Smooth muscle cell (in vitro differentiated cells): Measurements from ENCODE around the gene GZF1. TPM values are rescaled to one million over a fixed set of nuclear protein-coding genes. Genes with fewer than 3 reads are reported as not detected.
A peak's percentile ranks its signal among the peaks of the same experiment; 100 is the strongest.

Experiments used
- DNase-seq: peaks from one replicate; lab custom pipeline; 2025; ENCODE audit not compliant: unreplicated experiment; lab: John Stamatoyannopoulos, UW
- H2AFZ ChIP-seq: fragments of 200-600 bp; sonication (generic); 2 replicates; pipeline ENCODE4 v1.6.0; 2016; ENCODE audit warnings: antibody characterized with exemption, low read depth, mild to moderate bottlenecking
- H3F3A ChIP-seq: fragments of 200-600 bp; sonication (generic); 2 replicates; pipeline ENCODE4 v1.6.0; 2017; ENCODE audit warnings: antibody characterized with exemption, low read depth
- H3K27ac ChIP-seq: fragments of 200-600 bp; sonication (generic); 2 replicates; pipeline ENCODE4 v1.5.1; 2016; ENCODE audit warnings: low read depth, mild to moderate bottlenecking
- H3K27me3 ChIP-seq: fragments of 200-600 bp; sonication (generic); 2 replicates; pipeline ENCODE4 v1.6.1; 2016; ENCODE audit warnings: low read depth, mild to moderate bottlenecking
- H3K36me3 ChIP-seq: fragments of 200-600 bp; sonication (generic); 2 replicates; pipeline ENCODE4 v1.5.1; 2016; ENCODE audit warnings: low read depth
- H3K4me1 ChIP-seq: fragments of 200-600 bp; sonication (generic); 2 replicates; pipeline ENCODE4 v1.5.1; 2016; ENCODE audit warnings: low read depth
- H3K4me2 ChIP-seq: fragments of 200-600 bp; sonication (generic); 2 replicates; pipeline ENCODE4 v1.6.0; 2016; ENCODE audit warnings: mild to moderate bottlenecking
- H3K4me3 ChIP-seq: fragments of 200-600 bp; sonication (generic); 2 replicates; pipeline ENCODE4 v1.5.1; 2016; ENCODE audit warnings: mild to moderate bottlenecking
- H3K79me2 ChIP-seq: fragments of 200-600 bp; sonication (generic); 2 replicates; pipeline ENCODE4 v1.6.0; 2016; ENCODE audit warnings: low read depth, mild to moderate bottlenecking
- H3K9ac ChIP-seq: fragments of 200-600 bp; sonication (generic); 2 replicates; pipeline ENCODE4 v1.6.0; 2016; ENCODE audit warnings: low read depth
- H3K9me3 ChIP-seq: fragments of 200-600 bp; sonication (generic); replicated peaks from 2 replicates; pipeline ENCODE4 v1.5.1; 2016; ENCODE audit warnings: low read depth
- H4K20me1 ChIP-seq: fragments of 200-600 bp; sonication (generic); 2 replicates; pipeline ENCODE4 v1.6.0; 2016; ENCODE audit warnings: low read depth
- WGBS: methylation state at CpG from one replicate; pipeline ENCODE4 v1.1.7; 2016; ENCODE audit warnings: low lambda C conversion rate; 5-methylcytosine and 5-hydroxymethylcytosine counted together
- polyA plus RNA-seq: library from polyadenylated mRNA; unstranded; fragments of >200 nt; fragmentation: Nextera tagmentation; extraction: Ambion mirVana; gene quantifications from 2 replicates; pipeline ENCODE4 v1.2.1, GENCODE V29; 2016
- total RNA-seq: library from RNA; depleted of rRNA; stranded (reverse); fragments of >200 nt; gene quantifications from 2 replicates; pipeline ENCODE4 v1.2.3, GENCODE V29; 2014
- TF ChIP-seq, protein P1 (sequence below): fragments of 200-600 bp; sonication (generic); IDR thresholded peaks from 2 replicates; pipeline ENCODE4 v1.5.1; 2017; ENCODE audit warnings: borderline replicate concordance, mild to moderate bottlenecking, antibody characterized with exemption; ENCODE audit not compliant: insufficient read depth, poor library complexity, severe bottlenecking

Gene GZF1
- total and polyA plus RNA-seq, 2 experiments from 2014 or later = 6.0 to 13.7 TPM

DNA sequence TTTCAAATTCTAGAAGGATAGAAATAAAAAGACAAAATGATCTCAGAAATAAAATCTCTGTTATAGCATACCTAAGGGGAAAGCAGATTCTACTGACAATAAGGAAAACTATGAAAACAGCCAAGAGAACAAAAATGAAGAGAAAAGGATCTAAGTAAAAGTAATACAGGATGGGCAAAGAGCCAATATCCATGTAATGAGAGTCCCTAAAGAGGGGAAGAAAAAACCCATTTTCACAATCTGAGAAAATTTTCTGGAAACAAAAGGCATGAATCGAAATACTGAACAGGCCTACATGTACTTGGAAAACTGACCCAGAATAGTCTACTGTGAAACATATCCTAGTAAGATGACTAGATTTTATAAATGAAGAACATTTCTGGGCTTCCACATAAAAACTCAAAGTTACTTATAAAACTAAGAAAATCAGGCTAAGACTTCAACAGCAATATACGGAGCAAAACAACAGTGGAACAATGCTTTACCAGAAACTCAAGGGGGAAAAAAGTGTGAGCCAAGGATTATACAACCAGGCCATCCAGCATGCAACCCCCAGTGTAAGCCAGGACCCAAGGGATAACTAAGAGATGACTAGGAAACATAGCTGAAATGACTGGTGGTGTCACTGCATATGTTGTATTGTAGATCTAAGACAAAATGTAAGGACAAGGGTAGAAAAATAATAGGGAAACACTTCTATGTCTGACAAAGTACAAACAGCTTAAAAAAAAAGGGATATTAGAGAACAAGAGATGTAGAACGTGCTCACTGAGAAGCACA is 49.1 kb downstream of the GZF1 start:
- peak overlapping the region; percentile 2 for H3K27ac ChIP-seq
- no peaks in the 10 kb centered on the region for H3K9me3 ChIP-seq
- 86% methylated on average over 3 of the region's 3 CpGs for WGBS
- DNase-seq = no peak
- H4K20me1 ChIP-seq = peaks cover 95% of the 10 kb centered on the region
- TF ChIP-seq, protein P1, sequence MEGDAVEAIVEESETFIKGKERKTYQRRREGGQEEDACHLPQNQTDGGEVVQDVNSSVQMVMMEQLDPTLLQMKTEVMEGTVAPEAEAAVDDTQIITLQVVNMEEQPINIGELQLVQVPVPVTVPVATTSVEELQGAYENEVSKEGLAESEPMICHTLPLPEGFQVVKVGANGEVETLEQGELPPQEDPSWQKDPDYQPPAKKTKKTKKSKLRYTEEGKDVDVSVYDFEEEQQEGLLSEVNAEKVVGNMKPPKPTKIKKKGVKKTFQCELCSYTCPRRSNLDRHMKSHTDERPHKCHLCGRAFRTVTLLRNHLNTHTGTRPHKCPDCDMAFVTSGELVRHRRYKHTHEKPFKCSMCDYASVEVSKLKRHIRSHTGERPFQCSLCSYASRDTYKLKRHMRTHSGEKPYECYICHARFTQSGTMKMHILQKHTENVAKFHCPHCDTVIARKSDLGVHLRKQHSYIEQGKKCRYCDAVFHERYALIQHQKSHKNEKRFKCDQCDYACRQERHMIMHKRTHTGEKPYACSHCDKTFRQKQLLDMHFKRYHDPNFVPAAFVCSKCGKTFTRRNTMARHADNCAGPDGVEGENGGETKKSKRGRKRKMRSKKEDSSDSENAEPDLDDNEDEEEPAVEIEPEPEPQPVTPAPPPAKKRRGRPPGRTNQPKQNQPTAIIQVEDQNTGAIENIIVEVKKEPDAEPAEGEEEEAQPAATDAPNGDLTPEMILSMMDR = no peak
- no peak overlapping the region for H3K4me3 ChIP-seq
- H3K9ac ChIP-seq = no peak overlapping the region
- no peaks in the 10 kb centered on the region for H3K36me3 ChIP-seq
- no peaks in the 10 kb centered on the region for H3F3A ChIP-seq
- H3K4me2 ChIP-seq = no peak overlapping the region
- peaks cover 7% of the 10 kb centered on the region for H3K4me1 ChIP-seq
- no peaks in the 10 kb centered on the region for H3K27me3 ChIP-seq
- no peak overlapping the region for H2AFZ ChIP-seq
- H3K79me2 ChIP-seq = peaks cover 100% of the 10 kb centered on the region

DNA sequence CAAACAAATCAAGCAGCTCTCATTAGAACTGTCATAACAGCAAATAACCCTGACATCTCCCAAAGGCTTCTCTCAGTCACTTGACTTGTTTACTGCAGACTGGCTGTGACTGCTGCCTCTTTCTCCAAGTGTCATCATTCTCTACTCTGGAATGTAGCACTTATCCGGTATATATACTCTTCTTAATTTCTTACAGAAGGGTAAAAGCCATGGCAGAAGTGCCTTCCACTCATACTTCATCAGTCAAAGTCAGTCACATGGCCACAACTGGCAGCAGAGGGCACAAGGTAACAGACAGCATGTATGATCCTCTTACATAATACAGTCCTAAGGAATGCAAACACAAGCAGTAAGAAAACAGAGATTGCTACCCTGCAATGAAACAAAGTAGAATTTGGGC is 50.0 kb downstream of the GZF1 start:
- H3K36me3 ChIP-seq = no peaks in the 10 kb centered on the region
- 32% methylated on average over 1 of the region's 1 CpG for WGBS
- H3K79me2 ChIP-seq = peaks cover 100% of the 10 kb centered on the region
- no peak overlapping the region for H3K9ac ChIP-seq
- peak overlapping the region; percentile 2 for H3K27ac ChIP-seq
- no peak overlapping the region for H3K4me2 ChIP-seq
- H3K4me1 ChIP-seq = peaks cover 7% of the 10 kb centered on the region
- H2AFZ ChIP-seq = no peak overlapping the region
- no peak for DNase-seq
- peaks cover 93% of the 10 kb centered on the region for H4K20me1 ChIP-seq
- TF ChIP-seq, protein P1 = no peak
- no peaks in the 10 kb centered on the region for H3F3A ChIP-seq
- H3K9me3 ChIP-seq = no peaks in the 10 kb centered on the region
- H3K27me3 ChIP-seq = no peaks in the 10 kb centered on the region
- no peak overlapping the region for H3K4me3 ChIP-seq

DNA sequence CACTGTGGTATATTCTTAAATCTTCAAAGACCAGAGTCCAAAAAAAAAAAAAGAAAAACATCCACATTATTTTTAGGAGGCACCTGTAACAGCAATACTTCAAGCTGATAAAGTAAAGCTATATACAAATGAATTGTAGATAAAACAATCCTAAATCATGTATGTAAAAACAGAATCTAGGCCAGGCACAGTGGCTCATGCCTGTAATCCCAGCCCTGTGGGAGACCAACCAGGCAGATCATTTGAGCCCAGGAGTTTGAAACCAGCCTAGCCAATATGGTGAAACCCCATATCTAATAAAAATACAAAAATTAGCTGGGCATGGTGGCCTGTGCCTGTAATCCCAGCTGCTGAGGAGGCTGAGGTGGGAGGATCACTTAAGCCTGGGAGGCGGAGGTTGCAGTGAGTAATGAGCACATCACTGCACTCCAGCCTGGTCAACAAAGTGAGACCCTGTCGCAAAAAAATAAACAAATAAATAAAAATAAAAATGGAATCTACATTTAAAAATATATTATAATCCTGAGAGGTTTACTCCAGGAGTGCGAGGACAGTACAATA is 52.0 kb downstream of the GZF1 start:
- no peak overlapping the region for H3K4me3 ChIP-seq
- H3K27me3 ChIP-seq = no peaks in the 10 kb centered on the region
- no peak overlapping the region for H3K9ac ChIP-seq
- H3K4me1 ChIP-seq = peaks cover 7% of the 10 kb centered on the region
- no peaks in the 10 kb centered on the region for H3F3A ChIP-seq
- H3K4me2 ChIP-seq = no peak overlapping the region
- no peak for DNase-seq
- TF ChIP-seq, protein P1 = no peak
- no peaks in the 10 kb centered on the region for H3K9me3 ChIP-seq
- peaks cover 88% of the 10 kb centered on the region for H4K20me1 ChIP-seq
- WGBS = 83% methylated on average over 3 of the region's 3 CpGs
- no peak overlapping the region for H2AFZ ChIP-seq
- H3K36me3 ChIP-seq = no peaks in the 10 kb centered on the region
- peaks cover 100% of the 10 kb centered on the region for H3K79me2 ChIP-seq
- no peak overlapping the region for H3K27ac ChIP-seq
